K562 (cell line): Measurements from ENCODE around the gene AHCY. TPM values are rescaled to one million over a fixed set of nuclear protein-coding genes. Genes with fewer than 3 reads are reported as not detected.

Source experiments
- ATAC-seq: fragments of 200-7000 bp; cut with Tn5 transposase; 3 replicates; pipeline ENCODE4 v1.9.1; 2020; ENCODE audit warnings: moderate library complexity
- BruUV-seq: library from RNA; stranded (reverse); fragments of 400-500 nt; replicated peaks from 2 replicates; lab custom pipeline; 2021; lab: Mats Ljungman, UMichigan
- CTCF ChIA-PET: fragments of 300-600 bp; formaldehyde crosslinking; extraction: SDS; loops from one replicate; lab custom pipeline; 2021; ENCODE audit warnings: low intra/inter-chr PET ratio; lab: Yijun Ruan, JAX
- POLR2A ChIA-PET: fragments of 300-600, 350-650 bp; sonication (Branson Sonifier 250); formaldehyde crosslinking; extraction: SDS; loops from one replicate; lab custom pipeline; 2021; ENCODE audit warnings: antibody characterized with exemption, inconsistent platforms; lab: Yijun Ruan, JAX
- DNase-seq, 4 experiments: peaks; one replicate each; pipeline versions ENCODE4 v3.0.0 to v3.0.0-alpha.2; 2011 to 2018; ENCODE audit warnings: low spot score in 3 of 4, mixed read lengths in 3 of 4; ENCODE audit errors: extremely low read depth in 1 of 4
- FAIRE-seq: peaks from 2 replicates; lab custom pipeline; 2011; peaks lifted over from hg19 to GRCh38; lab: Jason Lieb, UNC
- H2AFZ ChIP-seq: 2 replicates; pipeline ENCODE4 v1.6.0; 2011; ENCODE audit warnings: low read depth, low read length, control low read depth, inconsistent platforms
- H3K27ac ChIP-seq: fragments of 200-600 bp; 3 replicates; pipeline ENCODE4 v1.8.0; 2011; ENCODE audit warnings: low read depth, mild to moderate bottlenecking, control low read depth, inconsistent platforms, low read length, moderate library complexity, mixed read lengths; ENCODE audit errors: extremely low read depth
- H3K27me3 ChIP-seq, 2 experiments: fragments of 300-600 bp in 1 of 2; 2 replicates in 1 of 2; 3 replicates in 1 of 2; pipeline versions ENCODE4 v1.6.0 to v1.8.0; 2011; ENCODE audit warnings: inconsistent platforms in 2 of 2, low read length in 2 of 2, mild to moderate bottlenecking in 1 of 2, mixed read lengths in 1 of 2, moderate library complexity in 1 of 2; ENCODE audit not compliant: control insufficient read depth in 2 of 2, insufficient read depth in 2 of 2
- H3K36me3 ChIP-seq: fragments of 300-600 bp; 3 replicates; pipeline ENCODE4 v1.8.0; 2011; ENCODE audit warnings: mild to moderate bottlenecking, low read length, inconsistent platforms; ENCODE audit not compliant: control insufficient read depth, insufficient read depth
- H3K4me1 ChIP-seq, 2 experiments: fragments of 200-600 bp in 1 of 2; replicated peaks in 1 of 2; 2 replicates in 1 of 2; 3 replicates in 1 of 2; pipeline versions ENCODE4 v1.5.1 to v1.8.0; 2011; ENCODE audit warnings: inconsistent platforms in 2 of 2, low read length in 2 of 2, mild to moderate bottlenecking in 1 of 2, mixed read lengths in 1 of 2, moderate library complexity in 1 of 2; ENCODE audit not compliant: control insufficient read depth in 2 of 2, insufficient read depth in 2 of 2
- H3K4me2 ChIP-seq: 2 replicates; pipeline ENCODE4 v1.6.1; 2011; ENCODE audit warnings: low read length, control low read depth, inconsistent platforms, mixed read lengths; ENCODE audit not compliant: insufficient read depth
- H3K4me3 ChIP-seq: fragments of 200-600 bp; sonication (generic), shearing (Covaris generic); 2 replicates; pipeline ENCODE4 v1.5.1; 2016; ENCODE audit warnings: control low read depth, inconsistent platforms
- H3K79me2 ChIP-seq: fragments of 200-600 bp; 3 replicates; pipeline ENCODE4 v1.8.0; 2011; ENCODE audit warnings: low read length, inconsistent platforms; ENCODE audit not compliant: control insufficient read depth, insufficient read depth
- H3K9ac ChIP-seq, 2 experiments: 2 replicates each; pipeline versions ENCODE4 v1.6.0 to v1.6.1; 2011; ENCODE audit warnings: low read depth in 2 of 2, low read length in 2 of 2, control low read depth in 1 of 2, inconsistent platforms in 1 of 2, mild to moderate bottlenecking in 1 of 2, mixed read lengths in 1 of 2; ENCODE audit not compliant: insufficient read depth in 1 of 2
- H3K9me1 ChIP-seq: one replicate; pipeline ENCODE4 v1.6.0; 2011; ENCODE audit warnings: inconsistent platforms, mild to moderate bottlenecking, low read length, moderate library complexity; ENCODE audit not compliant: control insufficient read depth, insufficient read depth
- H3K9me3 ChIP-seq: replicated peaks from 2 replicates; pipeline ENCODE4 v1.5.1; 2011; ENCODE audit warnings: low read depth, low read length, inconsistent platforms; ENCODE audit not compliant: control insufficient read depth, insufficient read depth
- H4K20me1 ChIP-seq: replicated peaks from 2 replicates; pipeline ENCODE4 v1.6.1; 2011; ENCODE audit warnings: low read length, inconsistent platforms, mixed read lengths; ENCODE audit not compliant: control insufficient read depth, insufficient read depth
- CHD4 ChIP-seq: fragments of 200-600 bp; sonication (generic); IDR thresholded peaks from 3 replicates; pipeline ENCODE4 v1.6.1; 2012; ENCODE audit warnings: low read depth, mild to moderate bottlenecking, mixed read lengths, low read length, inconsistent platforms; ENCODE audit not compliant: insufficient read depth, insufficient replicate concordance, poor library complexity, severe bottlenecking
- CSDE1 ChIP-seq, 2 experiments: fragments of 450-650 bp; IDR thresholded peaks; 2 replicates each; pipeline ENCODE4 v1.6.1; 2016; ENCODE audit warnings: mild to moderate bottlenecking in 1 of 2
- ELF2 ChIP-seq: fragments of 250-450 bp; sonication (Bioruptor Pico); IDR thresholded peaks from 2 replicates; pipeline ENCODE4 v1.5.0; 2021; ENCODE audit warnings: mild to moderate bottlenecking
- KAT2B ChIP-seq: IDR thresholded peaks from one replicate; pipeline ENCODE4 v1.6.1; 2012; ENCODE audit warnings: low read depth, mild to moderate bottlenecking, control low read depth, inconsistent platforms, low read length, moderate library complexity
- KAT8 ChIP-seq: fragments of 450-650 bp; IDR thresholded peaks from 2 replicates; pipeline ENCODE4 v1.6.1; 2016; ENCODE audit warnings: low read depth, mild to moderate bottlenecking
- MECOM ChIP-seq: fragments of 250-450 bp; sonication (Bioruptor Pico); IDR thresholded peaks from 2 replicates; pipeline ENCODE4 v1.8.0; 2022; ENCODE audit warnings: inconsistent platforms
- MTF1 ChIP-seq: fragments of 250-450 bp; sonication (Bioruptor Pico); IDR thresholded peaks from 2 replicates; pipeline ENCODE4 v1.9.0; 2021; ENCODE audit warnings: moderate library complexity, mild to moderate bottlenecking, inconsistent platforms, borderline replicate concordance
- NCOA2 ChIP-seq, 2 experiments: fragments of 450-650 bp; IDR thresholded peaks; 2 replicates each; pipeline ENCODE4 v1.6.1; 2018; ENCODE audit warnings: mild to moderate bottlenecking in 2 of 2, moderate library complexity in 1 of 2; ENCODE audit not compliant: partially characterized antibody in 2 of 2
- RBM25 ChIP-seq: fragments of 200-400 bp; formaldehyde crosslinking; IDR thresholded peaks from 2 replicates; pipeline ENCODE4 v1.6.1; 2018; ENCODE audit warnings: low read length, low read depth, moderate library complexity; ENCODE audit not compliant: severe bottlenecking
- SIN3A ChIP-seq, 2 experiments: fragments of 150-350 bp in 1 of 2; IDR thresholded peaks; 2 replicates each; pipeline ENCODE4 v1.6.1; 2011 to 2016; ENCODE audit warnings: borderline replicate concordance in 2 of 2, low read depth in 2 of 2, low read length in 2 of 2, mild to moderate bottlenecking in 2 of 2, moderate library complexity in 2 of 2; ENCODE audit not compliant: control insufficient read depth in 1 of 2
- WGBS: fragments of 100-300 bp; shearing (Covaris generic); methylation state at CpG from one replicate; pipeline ENCODE4 v1.1.6; 2016; ENCODE audit warnings: low coverage, mixed read lengths; ENCODE audit not compliant: insufficient coverage; ENCODE audit errors: missing lambda C conversion rate; 5-methylcytosine and 5-hydroxymethylcytosine counted together
- in situ Hi-C: fragments of 300-500 bp; cut with MboI; formaldehyde crosslinking; loops from 4 replicates; pipeline ENCODE4 v1.15.0; 2018; ENCODE audit warnings: inconsistent platforms, mixed read lengths
- intact Hi-C: fragments of 100-400 bp; cut with micrococcal nuclease; formaldehyde crosslinking; loops from 2 replicates; pipeline ENCODE4 v1.14.2; 2022
- polyA plus RNA-seq, 8 experiments: library from polyadenylated mRNA; depleted of rRNA in 4 of 8; stranded (reverse) in 5 of 8; unstranded in 3 of 8; fragments of >200 nt; fragmentation: Nextera tagmentation in 2 of 8; fragmentation: Illumina TruSeq in 1 of 8; extraction: Ambion mirVana in 2 of 8; extraction: Trizol in 1 of 8; gene quantifications; 2 replicates each; pipeline versions ENCODE4 v1.2.1 to v1.2.3, GENCODE V29; 2011 to 2014; ENCODE audit warnings: inconsistent platforms in 1 of 8, missing spikeins in 1 of 8
- total RNA-seq, 7 experiments: library from RNA; depleted of rRNA in 6 of 7; stranded (reverse); fragments of >200 nt in 6 of 7; fragmentation: Illumina TruSeq in 2 of 7; extraction: Trizol in 2 of 7; gene quantifications; 2 replicates each; pipeline versions ENCODE4 v1.2.1 to v1.2.3, GENCODE V29; 2011 to 2021; ENCODE audit warnings: low replicate concordance in 1 of 7
- TF ChIP-seq, protein P1 (sequence below): fragments of 250-450 bp; sonication (Bioruptor Pico); IDR thresholded peaks from 2 replicates; pipeline ENCODE4 v1.8.0; 2022; ENCODE audit warnings: moderate library complexity, mild to moderate bottlenecking, inconsistent platforms
- TF ChIP-seq, protein P2 (sequence below), 3 experiments: IDR thresholded peaks in 2 of 3; conservative IDR thresholded peaks in 1 of 3; 2 replicates each; pipeline ENCODE4 v1.5.1; 2011 to 2012; ENCODE audit warnings: low read length in 3 of 3, mild to moderate bottlenecking in 3 of 3, control low read depth in 2 of 3, improper control_type of control experiment in 1 of 3, inconsistent platforms in 1 of 3, low read depth in 1 of 3, mixed read lengths in 1 of 3, moderate library complexity in 1 of 3; ENCODE audit not compliant: insufficient read depth in 2 of 3
- TF ChIP-seq, protein P3 (sequence below), 2 experiments: fragments of 450-650 bp in 1 of 2; sonication (generic) in 1 of 2; formaldehyde crosslinking in 1 of 2; IDR thresholded peaks in 1 of 2; conservative IDR thresholded peaks in 1 of 2; 2 replicates each; pipeline versions ENCODE4 v1.6.1 to v1.8.1; 2016 to 2023; ENCODE audit warnings: mild to moderate bottlenecking in 2 of 2, moderate library complexity in 2 of 2, inconsistent platforms in 1 of 2, missing genetic modification reagents in 1 of 2

AHCY gene
- total and polyA plus RNA-seq, 9 of the 15 experiments (the other 6 are each of a cell fraction or from before 2014, with no cell fraction given), result 82.5 to 269 (median 190) TPM

DNA sequence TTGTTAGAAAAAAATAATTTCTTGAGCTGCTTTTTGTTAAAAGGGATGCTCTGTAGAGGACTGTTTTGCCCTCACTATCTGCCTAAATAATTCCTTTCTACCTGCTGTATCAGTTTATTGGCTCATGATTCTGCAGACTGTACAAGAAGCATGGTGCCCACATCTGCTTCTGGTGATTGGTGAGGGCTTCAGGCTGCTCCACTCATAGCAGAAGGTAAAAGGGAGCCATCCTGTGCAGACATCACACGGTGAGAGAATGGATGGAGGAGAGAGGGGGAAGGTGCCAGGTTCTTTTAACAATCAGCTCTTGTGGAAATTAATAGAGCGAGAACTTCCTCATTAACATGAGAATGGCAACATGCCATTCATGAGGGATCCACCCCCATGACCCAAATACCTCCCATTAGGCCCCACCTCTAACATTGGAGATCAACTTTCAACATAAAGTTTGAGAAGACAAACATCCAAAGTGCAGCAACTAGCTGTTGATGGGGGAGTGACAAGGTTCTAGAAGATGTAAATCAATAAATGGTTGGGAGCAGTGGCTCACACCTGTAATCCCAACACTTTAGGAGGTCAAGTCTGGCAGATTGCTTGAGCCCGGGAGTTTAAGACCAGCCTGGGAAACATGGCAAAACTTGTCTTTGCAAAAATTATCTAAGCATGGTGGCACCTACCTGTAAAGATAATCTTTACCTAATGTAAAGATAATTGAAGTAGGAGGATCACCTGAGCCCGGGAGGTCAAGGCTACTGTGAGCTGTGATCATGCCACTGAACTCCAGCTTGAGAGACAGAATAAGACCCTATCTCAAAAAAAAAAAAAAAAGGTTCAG, 15.7 kb upstream of the AHCY start:
- no peaks in the 10 kb centered on the region for H3K36me3 ChIP-seq
- H3K9ac ChIP-seq, result no peak overlapping the region
- POLR2A ChIA-PET, result interaction anchor here (1.0 kb wide), 1 partner anchor 194 kb away, joined by 3 read pairs; no protein-coding TSS in a partner anchor
- intact Hi-C loops, result no loop called here
- peaks cover 5 to 24% of the 10 kb centered on the region in 2 experiments for H3K4me1 ChIP-seq
- CTCF ChIA-PET, result no interaction called here
- H4K20me1 ChIP-seq, result no peaks in the 10 kb centered on the region
- no peak for TF ChIP-seq NCOA2 (IDR thresholded peaks at IDR 0.05; ENCODE audit: partially characterized antibody in 2 of 2)
- TF ChIP-seq, protein P1, sequence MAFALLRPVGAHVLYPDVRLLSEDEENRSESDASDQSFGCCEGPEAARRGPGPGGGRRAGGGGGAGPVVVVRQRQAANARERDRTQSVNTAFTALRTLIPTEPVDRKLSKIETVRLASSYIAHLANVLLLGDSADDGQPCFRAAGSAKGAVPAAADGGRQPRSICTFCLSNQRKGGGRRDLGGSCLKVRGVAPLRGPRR (CRISPR knock-in tag), result no peak
- TF ChIP-seq, protein P2, sequence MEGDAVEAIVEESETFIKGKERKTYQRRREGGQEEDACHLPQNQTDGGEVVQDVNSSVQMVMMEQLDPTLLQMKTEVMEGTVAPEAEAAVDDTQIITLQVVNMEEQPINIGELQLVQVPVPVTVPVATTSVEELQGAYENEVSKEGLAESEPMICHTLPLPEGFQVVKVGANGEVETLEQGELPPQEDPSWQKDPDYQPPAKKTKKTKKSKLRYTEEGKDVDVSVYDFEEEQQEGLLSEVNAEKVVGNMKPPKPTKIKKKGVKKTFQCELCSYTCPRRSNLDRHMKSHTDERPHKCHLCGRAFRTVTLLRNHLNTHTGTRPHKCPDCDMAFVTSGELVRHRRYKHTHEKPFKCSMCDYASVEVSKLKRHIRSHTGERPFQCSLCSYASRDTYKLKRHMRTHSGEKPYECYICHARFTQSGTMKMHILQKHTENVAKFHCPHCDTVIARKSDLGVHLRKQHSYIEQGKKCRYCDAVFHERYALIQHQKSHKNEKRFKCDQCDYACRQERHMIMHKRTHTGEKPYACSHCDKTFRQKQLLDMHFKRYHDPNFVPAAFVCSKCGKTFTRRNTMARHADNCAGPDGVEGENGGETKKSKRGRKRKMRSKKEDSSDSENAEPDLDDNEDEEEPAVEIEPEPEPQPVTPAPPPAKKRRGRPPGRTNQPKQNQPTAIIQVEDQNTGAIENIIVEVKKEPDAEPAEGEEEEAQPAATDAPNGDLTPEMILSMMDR (IDR thresholded peaks at IDR 0.05 in 2 of 3, conservative IDR thresholded peaks at IDR 0.05 in 1 of 3; ENCODE audit: insufficient read depth in 2 of 3, low read depth in 1 of 3, low read length in 3 of 3), result no peak
- TF ChIP-seq RBM25, result no peak
- TF ChIP-seq CSDE1 (IDR thresholded peaks at IDR 0.05), result no peak
- TF ChIP-seq SIN3A (IDR thresholded peaks at IDR 0.05; ENCODE audit: borderline replicate concordance in 2 of 2, control insufficient read depth in 1 of 2, low read depth in 2 of 2, low read length in 2 of 2), result no peak
- TF ChIP-seq MECOM, result no peak
- no peak for TF ChIP-seq CHD4
- TF ChIP-seq ELF2, result no peak
- TF ChIP-seq KAT8, result no peak
- TF ChIP-seq KAT2B, result no peak
- no peak for TF ChIP-seq MTF1
- TF ChIP-seq, protein P3, sequence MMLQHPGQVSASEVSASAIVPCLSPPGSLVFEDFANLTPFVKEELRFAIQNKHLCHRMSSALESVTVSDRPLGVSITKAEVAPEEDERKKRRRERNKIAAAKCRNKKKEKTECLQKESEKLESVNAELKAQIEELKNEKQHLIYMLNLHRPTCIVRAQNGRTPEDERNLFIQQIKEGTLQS (IDR thresholded peaks at IDR 0.05), result no peak
- TF ChIP-seq, protein P3 (CRISPR knock-in tag; conservative IDR thresholded peaks at IDR 0.05), result no peak
- DNase-seq, result no peak
- no peak for ATAC-seq
- no peak overlapping the region for H3K4me3 ChIP-seq
- H3K79me2 ChIP-seq, result no peaks in the 10 kb centered on the region
- no TSS peak for BruUV-seq
- no peaks in the 10 kb centered on the region for H3K9me1 ChIP-seq
- no peak overlapping the region for H3K4me2 ChIP-seq
- in situ Hi-C loops, result loop anchor here (10.0 kb wide), 1 partner anchor 386 kb away; the partner anchor contains the start of gene TP53INP2
- 46% methylated on average over 4 of the region's 4 CpGs for WGBS
- H3K9me3 ChIP-seq, result no peaks in the 10 kb centered on the region
- no peak overlapping the region for H3K27ac ChIP-seq
- H3K27me3 ChIP-seq, result no peaks in the 10 kb centered on the region
- no peak overlapping the region for H2AFZ ChIP-seq
- FAIRE-seq, result no peak
